Fibroblast of lung (primary cell): Measurements from ENCODE around the gene BIVM.

Experiments used
- CTCF ChIP-seq, 2 donors: IDR thresholded peaks in 1 of 2; conservative IDR thresholded peaks in 1 of 2; 1 replicate in 1 of 2; 2 replicates in 1 of 2; pipeline ENCODE4 v1.5.1; 2011 to 2012; ENCODE audit warnings: low read length in 2 of 2, control low read depth in 1 of 2, inconsistent platforms in 1 of 2, low read depth in 1 of 2, mild to moderate bottlenecking in 1 of 2
- EZH2 ChIP-seq: IDR thresholded peaks from 2 replicates; pipeline ENCODE4 v1.5.1; 2012; ENCODE audit warnings: low read length, control low read depth, mild to moderate bottlenecking; ENCODE audit errors: missing control alignments

- TF ChIP-seq EZH2 = no peak
- TF ChIP-seq CTCF (conservative IDR thresholded peaks at IDR 0.05 in 1 of 2, IDR thresholded peaks at IDR 0.05 in 1 of 2; ENCODE audit: low read depth in 1 of 2, low read length in 2 of 2) = no peak
Observed at GRCh38 chr13:102798581-102799425, at the start of gene BIVM, which contains the start of gene POGLUT2.
